Right forelimb (tissue), 1 donor: ENCODE data around the gene DCAF8L1.
"Not testable (repeated sequence)": the region's sequence is repeated elsewhere in the genome, so short reads cannot be mapped to it uniquely, and the experiment has no call there.

Experiments used
- DNase-seq: peaks from one replicate; pipeline ENCODE4 v3.0.0-alpha.2; 2018

DCAF8L1 gene

DNA sequence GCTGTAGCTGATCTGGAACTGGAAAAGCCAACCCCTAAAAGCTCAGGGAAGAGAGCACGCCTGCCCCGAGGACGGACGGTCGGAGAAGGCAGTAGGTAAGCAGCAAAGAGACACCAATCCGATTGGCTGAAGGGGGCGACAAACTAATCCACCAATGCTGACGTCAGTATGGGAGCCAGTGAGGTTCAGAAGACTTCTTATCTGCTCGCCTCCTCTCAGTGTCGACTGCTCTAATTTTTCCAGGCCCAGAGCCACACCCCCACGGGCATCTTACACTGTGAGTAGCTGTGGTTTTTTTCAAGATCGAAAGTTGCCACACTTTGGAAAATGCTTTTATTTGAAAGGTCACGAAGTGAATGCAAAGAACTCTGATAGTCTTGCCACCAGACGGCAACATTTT, at the start of gene DCAF8L1:
TSS of gene DCAF8L1 (minus strand) at position 101 of the 400 bp plus-strand sequence. CDS start 115 bp downstream, outside the sequence.
- DNase-seq: no peak

DNA sequence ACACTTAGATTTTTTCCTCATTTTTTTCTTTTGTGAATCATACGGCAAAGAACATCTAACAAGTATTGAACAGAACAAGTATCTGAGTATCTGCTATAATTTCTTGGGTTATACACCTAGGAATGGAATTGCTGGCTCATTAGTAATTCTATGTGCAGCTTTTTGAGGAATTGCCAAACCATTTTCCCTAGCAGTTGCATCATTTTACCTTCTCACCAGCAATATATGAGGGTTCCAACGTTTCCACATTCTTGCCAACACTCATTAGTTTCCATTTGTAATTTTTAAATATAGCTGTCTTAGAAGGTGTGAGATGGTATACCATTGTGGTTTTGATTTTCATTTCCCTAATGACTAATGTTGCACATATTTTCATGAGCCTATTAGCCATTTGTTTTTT, 41.1 kb upstream of the DCAF8L1 start:
- DNase-seq: no peak

DNA sequence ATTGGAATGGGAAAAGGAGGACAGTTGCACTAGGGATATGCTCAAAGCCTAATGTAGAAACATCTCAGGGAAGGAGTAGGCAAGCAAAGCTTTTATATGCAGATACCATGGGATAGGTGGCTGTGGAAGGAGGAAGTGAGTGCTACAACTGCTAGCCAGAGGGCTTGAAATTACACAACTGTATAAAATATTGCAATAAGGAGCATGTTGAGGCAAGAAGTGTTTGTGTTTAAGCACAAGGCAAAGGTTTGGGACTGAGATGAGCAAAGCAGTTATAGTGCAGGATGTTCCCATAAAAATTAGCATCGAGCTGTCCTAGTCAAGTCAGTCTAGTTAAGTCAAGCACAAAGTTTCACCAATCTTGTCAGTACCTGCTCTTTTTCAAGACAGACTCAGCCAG, 35.6 kb upstream of the DCAF8L1 start:
- DNase-seq: no peak

GRCh38 chrX:28015993-28016392, 34.7 kb upstream of the DCAF8L1 start:
- no peak for DNase-seq

DNA sequence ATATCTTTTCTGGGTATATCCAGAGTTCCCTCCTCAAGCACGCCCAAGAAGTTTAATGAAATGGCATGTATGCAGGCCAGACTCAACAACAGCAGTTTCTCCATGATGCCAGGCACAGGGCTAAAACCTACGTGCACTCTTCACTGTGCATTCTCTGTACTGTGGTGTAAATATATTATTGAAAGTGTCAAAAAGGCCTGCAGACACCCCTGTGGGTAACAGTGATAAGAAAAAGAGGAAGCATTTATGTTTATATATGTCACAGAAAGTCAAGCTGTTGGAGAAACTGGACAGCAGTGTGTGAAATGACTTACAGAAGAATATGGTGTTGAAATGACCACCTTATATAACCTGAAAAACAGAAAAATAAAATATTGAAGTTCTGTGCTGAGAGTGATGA, 29.6 kb upstream of the DCAF8L1 start:
- no peak for DNase-seq

- DNase-seq: no peak
Observed at GRCh38 chrX:27998666-27999065, 17.4 kb upstream of the DCAF8L1 start.

GRCh38 chrX:27997622-27998021, 16.4 kb upstream of the DCAF8L1 start:
- no peak for DNase-seq

GRCh38 chrX:27996132-27996531, 14.9 kb upstream of the DCAF8L1 start:
- DNase-seq: no peak

GRCh38 chrX:27995611-27996010, 14.4 kb upstream of the DCAF8L1 start:
- no peak for DNase-seq

DNA sequence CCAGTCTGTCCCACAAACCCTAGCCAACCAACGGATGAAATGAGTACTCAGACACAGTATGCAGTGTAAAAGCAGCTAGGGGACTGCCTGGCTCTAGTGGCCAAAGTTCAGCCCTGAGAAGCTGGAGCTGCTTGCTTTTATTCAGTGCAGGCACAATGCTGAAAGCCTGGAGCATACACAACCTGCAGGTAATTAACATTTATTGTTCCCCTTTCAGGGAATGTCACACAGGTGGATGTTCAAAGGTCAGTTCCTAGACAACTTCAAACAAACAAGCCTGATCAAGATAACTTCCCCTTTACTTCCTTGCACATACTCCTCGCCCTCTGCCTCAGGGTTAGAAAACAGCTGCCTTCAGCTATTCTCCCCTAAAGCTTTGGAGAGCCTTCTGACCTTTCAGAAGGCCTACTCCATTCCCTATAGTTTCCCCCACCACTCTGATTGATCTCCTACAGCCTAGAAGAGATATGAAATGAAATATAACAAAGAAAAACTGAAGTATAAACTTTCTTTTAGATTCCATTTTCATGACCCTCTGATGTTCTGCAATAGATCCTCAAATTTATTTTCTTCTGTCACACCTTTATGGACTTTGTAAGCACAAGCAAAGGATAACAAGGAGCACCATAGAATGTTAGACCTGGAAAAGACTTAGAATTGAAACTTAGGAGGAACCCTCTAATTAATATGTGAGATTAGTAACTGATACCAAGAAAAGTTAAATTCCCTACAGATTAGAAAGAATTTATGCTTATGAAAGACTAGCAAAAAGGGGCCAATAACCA, 6.8 kb upstream of the DCAF8L1 start:
- DNase-seq: no peak

DNA sequence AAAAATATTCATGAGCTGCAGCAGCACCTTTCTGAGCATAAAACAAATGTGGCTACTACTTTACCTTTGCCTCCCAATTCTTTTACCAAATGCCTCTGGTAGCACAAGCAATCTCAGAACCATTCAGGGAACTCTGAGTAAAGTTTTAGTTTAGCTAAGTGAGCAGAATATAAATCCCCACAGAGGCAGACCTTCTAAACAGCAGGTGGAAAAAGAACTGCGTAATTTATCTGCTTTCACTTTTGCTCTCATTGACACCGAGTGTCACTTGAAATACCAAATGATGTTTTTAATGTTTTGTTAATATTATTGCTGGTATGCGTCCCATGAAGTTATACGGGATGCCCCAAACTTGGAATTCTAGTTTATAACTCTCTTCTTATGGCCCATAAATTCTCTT, 4.3 kb downstream of the DCAF8L1 start:
- not testable (repeated sequence) for DNase-seq

DNA sequence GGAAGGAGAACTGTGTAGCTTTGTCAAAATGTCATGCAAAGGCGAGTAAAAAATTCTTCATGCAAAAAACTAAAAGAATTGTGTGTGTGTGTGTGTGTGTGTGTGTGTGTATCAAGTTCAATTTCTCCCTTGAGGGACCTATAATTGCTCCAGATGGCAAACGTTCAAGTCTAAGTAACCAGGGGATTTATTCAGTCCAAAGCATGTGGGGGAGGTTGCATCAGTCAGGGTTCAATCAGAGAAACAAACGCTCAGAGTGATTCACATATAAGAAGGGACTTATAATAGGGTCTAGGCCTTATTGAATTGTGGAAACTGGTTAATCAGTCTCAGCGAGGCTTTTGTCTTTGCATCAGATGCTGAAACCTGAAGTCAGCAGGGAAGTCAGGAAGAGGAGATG, 5.0 kb downstream of the DCAF8L1 start:
- DNase-seq: no peak

GRCh38 chrX:27968878-27969277, 12.4 kb downstream of the DCAF8L1 start:
- DNase-seq: no peak

DNA sequence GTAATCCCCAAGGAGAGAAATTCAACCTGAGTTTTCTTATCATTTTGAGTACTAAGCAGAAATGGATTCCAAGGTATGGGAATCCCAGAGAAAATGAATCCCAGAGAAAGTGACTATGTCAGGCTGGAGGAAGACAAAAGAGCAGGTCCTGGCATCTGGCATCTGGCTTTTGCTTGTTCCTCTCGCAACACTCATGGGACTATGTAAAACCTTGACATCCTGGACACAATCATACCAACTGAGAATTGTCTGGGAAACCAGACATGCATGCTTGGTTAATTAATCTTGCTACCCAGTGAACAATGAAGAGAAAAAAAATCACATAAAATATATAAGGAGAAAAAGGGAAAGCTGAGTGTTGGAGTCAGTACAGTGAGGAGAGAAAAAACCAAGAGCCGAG, 12.9 kb downstream of the DCAF8L1 start:
- DNase-seq: no peak

DNA sequence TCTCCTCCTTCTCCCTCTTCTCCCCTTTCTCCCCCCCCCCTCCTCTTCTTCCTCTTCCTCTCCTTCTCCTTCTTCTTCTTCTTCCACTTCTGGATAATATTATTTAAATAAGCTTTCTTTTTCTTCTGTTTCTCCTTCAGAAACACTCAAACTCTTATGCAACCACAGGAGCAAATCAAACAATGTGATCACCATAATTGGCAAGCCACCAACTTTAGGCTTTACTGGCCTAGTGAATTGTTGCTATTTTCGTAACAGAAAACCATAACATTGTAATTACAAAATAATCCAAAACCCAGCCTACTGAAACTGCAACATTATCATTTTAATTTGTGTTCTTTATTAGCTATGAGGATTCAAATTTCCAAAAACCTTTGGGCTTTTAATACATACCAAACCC, 14.3 kb downstream of the DCAF8L1 start:
- no peak for DNase-seq

DNA sequence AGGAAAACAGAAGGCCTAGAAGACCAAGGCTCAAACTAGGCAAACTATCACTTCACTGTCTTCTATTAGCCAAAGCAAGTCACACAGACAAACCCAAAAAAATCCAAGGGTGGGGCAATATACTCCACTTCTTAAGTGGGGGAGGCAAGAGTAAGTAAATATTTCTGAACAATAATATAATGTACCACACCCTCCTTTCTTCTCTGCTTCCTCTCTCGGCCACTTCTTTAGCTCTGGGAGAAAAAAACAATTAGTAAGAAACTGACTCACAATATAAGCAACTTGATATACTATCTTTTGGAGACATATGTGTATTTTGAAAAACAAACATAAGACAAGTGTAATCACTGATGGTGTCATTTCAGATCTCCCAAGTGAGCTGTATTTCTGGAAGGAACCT, 14.8 kb downstream of the DCAF8L1 start:
- no peak for DNase-seq

DNA sequence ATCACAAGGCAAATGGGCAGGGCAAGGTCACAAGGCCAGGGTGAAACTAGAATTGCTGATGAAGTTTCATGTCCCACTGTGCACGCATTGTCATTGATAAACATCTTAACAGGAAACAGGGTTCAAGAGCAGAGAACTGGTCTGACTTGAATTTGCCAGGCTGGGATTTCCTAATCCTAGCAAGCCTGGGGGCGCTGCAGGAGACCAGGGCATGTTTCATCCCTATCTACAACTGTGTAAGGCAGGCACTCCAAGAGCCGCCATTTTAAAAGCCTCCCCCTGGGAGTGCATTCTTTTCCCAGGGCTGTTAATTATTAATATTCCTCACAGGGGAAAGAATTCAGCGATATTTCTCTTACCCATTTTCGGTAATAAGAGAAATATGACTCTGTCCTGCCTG, 15.9 kb downstream of the DCAF8L1 start:
- not testable (repeated sequence) for DNase-seq

- no peak for DNase-seq
Observed at GRCh38 chrX:27964432-27964831, 16.8 kb downstream of the DCAF8L1 start.

- not testable (repeated sequence) for DNase-seq
Observed at GRCh38 chrX:27960410-27960809, 20.8 kb downstream of the DCAF8L1 start.

GRCh38 chrX:27953171-27953570, 28.1 kb downstream of the DCAF8L1 start:
- DNase-seq: no peak

DNA sequence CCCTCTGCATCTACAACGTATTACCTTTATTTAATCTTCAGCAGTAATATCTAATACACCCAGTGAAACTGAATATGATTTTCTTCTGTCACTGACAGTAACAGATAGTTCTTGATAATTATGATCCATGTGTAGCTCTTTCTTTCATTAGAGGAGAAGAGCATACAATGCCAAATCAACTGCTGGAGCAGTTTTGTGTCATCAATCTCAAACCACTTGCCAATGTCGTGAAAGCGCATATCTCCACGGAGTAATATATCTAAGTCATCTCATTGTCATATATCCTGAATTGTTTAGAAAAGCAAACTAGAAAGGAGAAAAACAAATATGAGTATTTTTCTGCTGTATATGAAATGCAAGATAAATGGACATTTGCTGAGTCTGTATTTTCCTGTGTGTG, 47.9 kb downstream of the DCAF8L1 start:
- DNase-seq: no peak
